22Rv1 (cell line): ENCODE data around the gene MYMX.

Source experiments
- H3K27ac ChIP-seq: fragments of 450-650 bp; 2 replicates; pipeline ENCODE4 v1.5.1; 2017
- CTCF ChIP-seq: fragments of 450-650 bp; IDR thresholded peaks from 2 replicates; pipeline ENCODE4 v1.5.1; 2017; ENCODE audit warnings: mild to moderate bottlenecking
- ZFX ChIP-seq: fragments of 450-650 bp; IDR thresholded peaks from 2 replicates; pipeline ENCODE4 v1.6.1; 2017; ENCODE audit warnings: antibody characterized with exemption, borderline replicate concordance

MYMX gene

GRCh38 chr6:44216677-44217331 lies at the start of gene MYMX:
Gene MYMX, plus strand, starts transcription at chr6:44216926. Its CDS starts 546 bp downstream, at chr6:44217472.
- TF ChIP-seq CTCF = no peak
- TF ChIP-seq ZFX = no peak

GRCh38 chr6:44167567-44167966 lies 49.2 kb upstream of the MYMX start:
- no peak for TF ChIP-seq ZFX
- TF ChIP-seq CTCF = no peak
- no peak overlapping the region for H3K27ac ChIP-seq

More at GRCh38 chr6:44216677-44217331, at the start of gene MYMX:
- H3K27ac ChIP-seq = peak within 1 kb of the TSS; percentile 58

GRCh38 chr6:44169154-44169553 lies 47.6 kb upstream of the MYMX start:
- no peak for TF ChIP-seq ZFX
- no peak for TF ChIP-seq CTCF
- H3K27ac ChIP-seq = no peak overlapping the region

- H3K27ac ChIP-seq = no peak overlapping the region
- no peak for TF ChIP-seq CTCF
- TF ChIP-seq ZFX = no peak
Measured at GRCh38 chr6:44169886-44170570, 46.7 kb upstream of the MYMX start.

GRCh38 chr6:44171899-44172546 lies 44.7 kb upstream of the MYMX start:
- TF ChIP-seq ZFX (no peak), CTCF (no peak)
- H3K27ac ChIP-seq = no peak overlapping the region

- no peak overlapping the region for H3K27ac ChIP-seq
- TF ChIP-seq CTCF = peak; percentile 95
- no peak for TF ChIP-seq ZFX
Measured at GRCh38 chr6:44172731-44173500, 43.8 kb upstream of the MYMX start.
